HEK293T (cell line): ENCODE data around the gene CXCL8.
A peak's percentile ranks its signal among the peaks of the same experiment; 100 is the strongest.

Experiments
- CTCF ChIA-PET: fragments of 350-600 bp; formaldehyde crosslinking; extraction: SDS; loops from one replicate; lab custom pipeline; 2021; ENCODE audit warnings: antibody characterized with exemption, inconsistent platforms; lab: Yijun Ruan, JAX
- POLR2A ChIA-PET: fragments of 350-600 bp; formaldehyde crosslinking; extraction: SDS; loops from one replicate; lab custom pipeline; 2020; ENCODE audit warnings: antibody characterized with exemption, inconsistent platforms; lab: Yijun Ruan, JAX
- DNase-seq: peaks from one replicate; pipeline ENCODE4 v3.0.0; 2012; ENCODE audit warnings: mixed read lengths; ENCODE audit errors: extremely low spot score
- ARNT ChIP-seq: fragments of 450-650 bp; IDR thresholded peaks from 2 replicates; pipeline ENCODE4 v1.6.1; 2017; ENCODE audit warnings: mild to moderate bottlenecking
- BHLHE40 ChIP-seq: fragments of 450-650 bp; IDR thresholded peaks from 2 replicates; pipeline ENCODE4 v1.6.1; 2016; ENCODE audit warnings: mild to moderate bottlenecking, moderate library complexity, borderline replicate concordance
- CTBP1 ChIP-seq: fragments of 450-650 bp; IDR thresholded peaks from 2 replicates; pipeline ENCODE4 v1.6.1; 2016; ENCODE audit warnings: borderline replicate concordance
- ELF4 ChIP-seq: fragments of 450-650 bp; IDR thresholded peaks from 2 replicates; pipeline ENCODE4 v1.6.1; 2017; ENCODE audit warnings: antibody characterized with exemption
- FOXA1 ChIP-seq: fragments of 450-650 bp; IDR thresholded peaks from 2 replicates; pipeline ENCODE4 v1.6.1; 2016; ENCODE audit warnings: mild to moderate bottlenecking
- FOXK2 ChIP-seq: fragments of 450-650 bp; IDR thresholded peaks from 2 replicates; pipeline ENCODE4 v1.6.1; 2016; ENCODE audit warnings: mild to moderate bottlenecking
- FOXM1 ChIP-seq: fragments of 450-650 bp; IDR thresholded peaks from 2 replicates; pipeline ENCODE4 v1.6.1; 2017; ENCODE audit warnings: mild to moderate bottlenecking, borderline replicate concordance
- HDGF ChIP-seq: fragments of 450-650 bp; IDR thresholded peaks from 2 replicates; pipeline ENCODE4 v1.6.1; 2017; ENCODE audit warnings: antibody characterized with exemption, borderline replicate concordance
- L3MBTL2 ChIP-seq: fragments of 450-650 bp; conservative IDR thresholded peaks from 2 replicates; pipeline ENCODE4 v1.6.1; 2016; ENCODE audit warnings: mild to moderate bottlenecking
- LEF1 ChIP-seq: fragments of 450-650 bp; IDR thresholded peaks from 2 replicates; pipeline ENCODE4 v1.6.1; 2017; ENCODE audit warnings: mild to moderate bottlenecking, borderline replicate concordance
- NFRKB ChIP-seq: fragments of 450-650 bp; IDR thresholded peaks from 2 replicates; pipeline ENCODE4 v1.6.1; 2016; ENCODE audit warnings: mild to moderate bottlenecking, moderate library complexity
- SP1 ChIP-seq: fragments of 450-650 bp; IDR thresholded peaks from 2 replicates; pipeline ENCODE4 v1.6.1; 2017
- SUZ12 ChIP-seq: fragments of 450-650 bp; IDR thresholded peaks from 2 replicates; pipeline ENCODE4 v1.6.1; 2016; ENCODE audit warnings: mild to moderate bottlenecking
- TARDBP ChIP-seq: fragments of 450-650 bp; IDR thresholded peaks from 2 replicates; pipeline ENCODE4 v1.6.1; 2016
- ZNF384 ChIP-seq: fragments of 450-650 bp; IDR thresholded peaks from 2 replicates; pipeline ENCODE4 v1.6.1; 2016
- TF ChIP-seq, protein P1 (sequence below): fragments of 450-650 bp; IDR thresholded peaks from 2 replicates; pipeline ENCODE4 v1.6.1; 2016

CXCL8 gene

DNA sequence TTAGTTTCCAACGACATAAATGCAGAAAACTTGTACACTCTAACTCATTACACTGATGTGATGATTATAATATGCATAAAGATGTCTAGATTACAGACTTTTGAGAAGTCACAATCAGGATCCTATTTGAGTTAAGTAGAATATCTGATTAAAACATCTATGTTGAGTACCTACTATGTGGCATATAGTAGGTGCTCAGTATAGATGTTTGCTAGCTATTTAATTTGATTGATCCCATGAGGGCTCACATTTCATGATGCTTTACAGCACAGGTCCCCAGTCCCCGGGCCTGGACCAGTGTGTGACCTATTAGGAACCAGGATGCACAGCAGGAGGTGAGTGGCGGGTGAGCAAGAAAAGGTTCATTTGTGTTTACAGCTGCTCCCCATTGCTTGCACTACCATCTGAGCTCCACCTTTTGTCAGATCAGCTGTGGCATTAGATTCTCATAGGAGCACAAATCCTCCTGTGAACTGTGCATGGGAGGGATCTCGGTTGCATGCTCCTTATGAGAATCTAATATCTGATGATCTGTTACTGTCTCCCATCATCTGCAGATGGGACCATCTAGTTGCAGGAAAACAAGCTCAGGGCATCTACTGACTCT lies 33.0 kb upstream of the CXCL8 start:
- ChIA-PET POLR2A (no interaction called here), CTCF (interaction anchor here (1.1 to 1.2 kb wide), 2 partner anchors 22 to 44 kb away, joined by 3 read pairs; no protein-coding TSS in a partner anchor)
- no peak for DNase-seq
- TF ChIP-seq NFRKB = no peak
- TF ChIP-seq TARDBP = no peak
- TF ChIP-seq LEF1 = no peak
- TF ChIP-seq SUZ12 = no peak
- no peak for TF ChIP-seq SP1

DNA sequence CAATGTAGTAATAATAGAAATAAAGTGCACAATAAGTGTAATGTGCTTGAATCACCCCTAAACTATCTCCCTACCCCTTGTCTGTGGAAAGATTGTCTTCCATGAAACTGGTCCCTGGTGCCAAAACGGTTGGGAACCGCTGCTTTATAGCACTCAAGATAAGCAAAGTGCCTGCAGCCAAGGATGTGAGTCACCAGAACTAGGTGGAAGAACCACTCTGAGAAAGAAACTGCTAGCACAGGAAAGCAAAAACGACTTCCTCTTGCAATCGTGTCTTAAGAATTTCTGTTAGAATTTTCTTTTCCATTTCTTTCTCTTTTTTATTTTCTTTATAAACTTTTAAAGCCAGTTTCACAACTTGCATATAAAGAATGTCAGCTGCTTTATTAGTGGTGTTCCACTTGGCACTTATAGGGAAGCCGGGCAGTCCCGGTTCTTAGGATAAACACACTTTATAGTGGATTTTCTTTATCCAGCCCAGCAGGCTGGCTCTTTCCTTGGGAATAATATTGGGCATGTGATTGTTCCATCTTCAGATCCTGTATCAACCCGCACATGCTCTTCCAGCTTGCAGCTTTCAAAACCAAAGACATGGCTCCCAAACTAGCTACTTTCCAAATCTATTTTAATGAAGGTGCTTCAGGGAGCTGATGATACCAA lies 32.3 kb upstream of the CXCL8 start:
- ChIA-PET POLR2A (no interaction called here), CTCF (interaction anchor here (1.1 to 1.2 kb wide), 2 partner anchors 21 to 45 kb away, joined by 3 read pairs; no protein-coding TSS in a partner anchor)
- DNase-seq = peak; percentile 37
- TF ChIP-seq L3MBTL2 (no peak), ARNT (no peak), NFRKB (no peak), SUZ12 (no peak), BHLHE40 (no peak), LEF1 (no peak), ZNF384 (no peak), FOXM1 (no peak), FOXA1 (no peak), CTBP1 (no peak), FOXK2 (no peak), ELF4 (no peak), HDGF (no peak), SP1 (no peak)
- TF ChIP-seq, protein P1, sequence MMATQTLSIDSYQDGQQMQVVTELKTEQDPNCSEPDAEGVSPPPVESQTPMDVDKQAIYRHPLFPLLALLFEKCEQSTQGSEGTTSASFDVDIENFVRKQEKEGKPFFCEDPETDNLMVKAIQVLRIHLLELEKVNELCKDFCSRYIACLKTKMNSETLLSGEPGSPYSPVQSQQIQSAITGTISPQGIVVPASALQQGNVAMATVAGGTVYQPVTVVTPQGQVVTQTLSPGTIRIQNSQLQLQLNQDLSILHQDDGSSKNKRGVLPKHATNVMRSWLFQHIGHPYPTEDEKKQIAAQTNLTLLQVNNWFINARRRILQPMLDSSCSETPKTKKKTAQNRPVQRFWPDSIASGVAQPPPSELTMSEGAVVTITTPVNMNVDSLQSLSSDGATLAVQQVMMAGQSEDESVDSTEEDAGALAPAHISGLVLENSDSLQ = no peak

DNA sequence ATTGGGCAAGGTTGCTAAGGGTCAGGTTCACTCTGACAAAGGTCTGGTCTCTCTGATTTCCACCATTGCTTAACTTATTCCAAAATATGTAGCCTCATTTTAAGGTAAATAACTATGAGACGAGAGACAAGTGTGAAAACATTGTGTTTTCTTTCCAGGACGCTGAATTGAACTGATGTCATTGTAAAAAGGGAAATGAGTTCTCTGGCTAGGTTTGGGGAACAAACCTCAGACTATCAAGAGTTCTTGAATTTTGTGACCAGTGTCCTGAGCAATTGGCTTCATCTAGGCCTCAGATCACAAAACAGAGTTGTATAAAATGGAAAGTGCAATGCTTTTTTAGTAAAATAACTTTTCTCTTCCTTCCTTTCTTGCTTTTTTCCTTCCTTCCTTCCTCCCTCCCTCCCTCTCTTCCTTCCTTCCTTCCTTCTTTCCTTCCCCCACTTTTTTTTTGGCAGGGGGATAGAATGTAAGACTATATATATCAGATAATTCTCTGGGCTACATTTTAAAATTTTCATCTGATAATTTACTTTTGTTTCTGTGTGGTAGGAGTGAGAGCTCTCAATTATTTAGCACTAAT lies 30.8 kb upstream of the CXCL8 start:
- no peak for DNase-seq
- no peak for TF ChIP-seq CTBP1
- TF ChIP-seq ARNT = no peak
- TF ChIP-seq ELF4 = no peak
- no peak for TF ChIP-seq FOXM1
- TF ChIP-seq FOXA1 = no peak
- TF ChIP-seq ZNF384 = no peak
- no peak for TF ChIP-seq SP1
- TF ChIP-seq SUZ12 = no peak
- no peak for TF ChIP-seq BHLHE40
- no peak for TF ChIP-seq L3MBTL2
- TF ChIP-seq FOXK2 = no peak
- TF ChIP-seq, protein P1 = no peak
- TF ChIP-seq TARDBP = no peak
- no peak for TF ChIP-seq LEF1
- TF ChIP-seq HDGF = no peak
- TF ChIP-seq NFRKB = no peak
- ChIA-PET CTCF (no interaction called here), POLR2A (no interaction called here)

DNA sequence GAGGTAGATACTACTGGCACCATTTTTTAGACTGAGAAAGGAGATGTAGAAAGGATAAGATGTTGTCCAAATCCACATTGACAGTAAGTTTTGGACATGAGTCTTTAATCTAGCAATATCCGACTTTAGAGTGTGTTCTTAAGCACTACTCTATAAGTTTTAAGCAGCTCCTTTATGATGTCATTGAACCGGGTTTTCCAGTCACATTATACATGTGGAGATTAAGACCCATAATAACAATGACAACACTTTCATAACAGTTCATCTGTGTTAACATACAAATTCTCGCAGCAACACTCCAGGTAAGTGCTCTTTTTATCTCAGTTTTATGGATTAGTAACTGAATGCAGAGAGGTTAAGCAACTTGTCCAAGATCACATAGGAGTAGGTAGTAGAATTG lies 30.3 kb upstream of the CXCL8 start:
- TF ChIP-seq SUZ12 (no peak), L3MBTL2 (no peak), CTBP1 (no peak), SP1 (no peak), ARNT (no peak), ELF4 (no peak), FOXK2 (no peak), LEF1 (no peak), ZNF384 (no peak), BHLHE40 (no peak), TARDBP (no peak)
- TF ChIP-seq, protein P1 = no peak
- ChIA-PET POLR2A (no interaction called here), CTCF (no interaction called here)
- no peak for DNase-seq

DNA sequence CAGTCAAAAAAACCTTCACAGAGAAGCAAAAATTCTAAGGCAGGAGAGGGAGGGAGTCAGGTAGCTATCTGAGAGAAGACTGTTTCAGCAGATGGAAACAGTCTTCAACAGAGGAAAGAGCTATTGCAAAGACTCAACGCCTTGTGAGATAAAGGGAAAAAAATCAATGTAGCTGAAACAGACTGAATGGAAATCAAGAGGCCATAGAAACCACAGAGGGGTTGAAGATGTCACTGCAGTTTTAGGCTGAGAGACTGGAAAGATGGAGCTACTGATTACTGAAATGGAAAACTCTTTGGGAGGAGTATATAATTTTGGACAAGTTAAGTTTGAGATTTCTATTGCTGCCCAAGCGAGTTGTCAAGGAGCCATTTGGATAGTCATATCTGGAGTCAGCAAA lies 28.4 kb upstream of the CXCL8 start:
- TF ChIP-seq CTBP1 = no peak
- no peak for TF ChIP-seq ELF4
- no peak for TF ChIP-seq LEF1
- TF ChIP-seq FOXK2 = no peak
- TF ChIP-seq BHLHE40 = no peak
- no peak for TF ChIP-seq SP1
- TF ChIP-seq TARDBP = no peak
- no peak for TF ChIP-seq ARNT
- no peak for TF ChIP-seq HDGF
- TF ChIP-seq ZNF384 = no peak
- TF ChIP-seq, protein P1 = no peak
- TF ChIP-seq FOXM1 = no peak
- no peak for TF ChIP-seq L3MBTL2
- no peak for TF ChIP-seq SUZ12
- TF ChIP-seq NFRKB = no peak
- no peak for TF ChIP-seq FOXA1
- ChIA-PET CTCF (no interaction called here), POLR2A (no interaction called here)
- DNase-seq = no peak
